ENCODE data around the gene TMCO6. TPM values are rescaled to one million over a fixed set of nuclear protein-coding genes. Genes with fewer than 3 reads are reported as not detected.
"Not testable (repeated sequence)": the region's sequence is repeated elsewhere in the genome, so short reads cannot be mapped to it uniquely, and the experiment has no call there.

Gene TMCO6
- total and polyA plus RNA-seq, 5 donors = 4.3 to 5.0 (median 4.6) TPM

GRCh38 chr5:140603446-140603698, 35.9 kb upstream of the TMCO6 start:
- intact Hi-C loops (cut with DNase I); H3K4me1 ChIP-seq (ENCODE audit: control insufficient read depth, insufficient read depth, low read length); DNase-seq; H3K27ac ChIP-seq (ENCODE audit: low read length); H3K27me3 ChIP-seq (ENCODE audit: control insufficient read depth, insufficient read depth); ATAC-seq; H3K9me3 ChIP-seq (ENCODE audit: control insufficient read depth, low read length); H3K4me3 ChIP-seq (ENCODE audit: low read length): not testable (repeated sequence)
- 93% methylated on average over 4 of the region's 4 CpGs for WGBS

- no peak for ATAC-seq
- WGBS = 94% methylated on average over 2 of the region's 2 CpGs
- H3K27ac ChIP-seq (ENCODE audit: low read length) = no peak overlapping the region
- H3K9me3 ChIP-seq (ENCODE audit: control insufficient read depth, low read length) = no peaks in the 10 kb centered on the region
- no peaks in the 10 kb centered on the region for H3K4me1 ChIP-seq (ENCODE audit: control insufficient read depth, insufficient read depth, low read length)
- H3K4me3 ChIP-seq (ENCODE audit: low read length) = no peak overlapping the region
- intact Hi-C loops (cut with DNase I) = no loop called here
- H3K27me3 ChIP-seq (ENCODE audit: control insufficient read depth, insufficient read depth) = no peaks in the 10 kb centered on the region
- no peak for DNase-seq
These were observed 35.5 kb upstream of the TMCO6 start for GRCh38 chr5:140603734-140604133.

GRCh38 chr5:140605879-140606278, 33.4 kb upstream of the TMCO6 start:
- 77% methylated on average over 3 of the region's 3 CpGs for WGBS
- Histone ChIP-seq H3K27me3 (ENCODE audit: control insufficient read depth, insufficient read depth) (no peaks in the 10 kb centered on the region), H3K4me3 (ENCODE audit: low read length) (no peak overlapping the region), H3K9me3 (ENCODE audit: control insufficient read depth, low read length) (no peaks in the 10 kb centered on the region), H3K4me1 (ENCODE audit: control insufficient read depth, insufficient read depth, low read length) (no peaks in the 10 kb centered on the region), H3K27ac (ENCODE audit: low read length) (no peak overlapping the region)
- intact Hi-C loops (cut with DNase I) = no loop called here
- ATAC-seq = no peak
- DNase-seq = no peak

GRCh38 chr5:140607031-140607430, 32.2 kb upstream of the TMCO6 start:
- 73% methylated on average over 2 of the region's 2 CpGs for WGBS
- intact Hi-C loops (cut with DNase I) = no loop called here

GRCh38 chr5:140608722-140609121, 30.5 kb upstream of the TMCO6 start:
- no peaks in the 10 kb centered on the region for H3K27me3 ChIP-seq (ENCODE audit: control insufficient read depth, insufficient read depth)
- ATAC-seq = no peak
- no peaks in the 10 kb centered on the region for H3K4me1 ChIP-seq (ENCODE audit: control insufficient read depth, insufficient read depth, low read length)
- peak overlapping the region; percentile 72 for H3K27ac ChIP-seq (ENCODE audit: low read length)
- no peak overlapping the region for H3K4me3 ChIP-seq (ENCODE audit: low read length)
- H3K9me3 ChIP-seq (ENCODE audit: control insufficient read depth, low read length) = no peaks in the 10 kb centered on the region
- intact Hi-C loops (cut with DNase I) = no loop called here
- no peak for DNase-seq

More at GRCh38 chr5:140607031-140607430, 32.2 kb upstream of the TMCO6 start:
- no peaks in the 10 kb centered on the region for H3K27me3 ChIP-seq (ENCODE audit: control insufficient read depth, insufficient read depth)
- no peaks in the 10 kb centered on the region for H3K9me3 ChIP-seq (ENCODE audit: control insufficient read depth, low read length)
- H3K27ac ChIP-seq (ENCODE audit: low read length) = no peak overlapping the region
- H3K4me3 ChIP-seq (ENCODE audit: low read length) = no peak overlapping the region
- ATAC-seq (no peak), DNase-seq (no peak)
- H3K4me1 ChIP-seq (ENCODE audit: control insufficient read depth, insufficient read depth, low read length) = no peaks in the 10 kb centered on the region

- Histone ChIP-seq H3K4me1 (ENCODE audit: control insufficient read depth, insufficient read depth, low read length) (no peaks in the 10 kb centered on the region), H3K27ac (ENCODE audit: low read length) (peak overlapping the region; percentile 72), H3K4me3 (ENCODE audit: low read length) (no peak overlapping the region), H3K9me3 (ENCODE audit: control insufficient read depth, low read length) (no peaks in the 10 kb centered on the region), H3K27me3 (ENCODE audit: control insufficient read depth, insufficient read depth) (no peaks in the 10 kb centered on the region)
- intact Hi-C loops (cut with DNase I) = no loop called here
- DNase-seq = peak; percentile 49 to 77 (median 73)
- peak; percentile 80 to 82 for ATAC-seq
- WGBS = 61% methylated on average over 4 of the region's 4 CpGs
These were observed 30.1 kb upstream of the TMCO6 start for GRCh38 chr5:140609126-140609525.

DNA sequence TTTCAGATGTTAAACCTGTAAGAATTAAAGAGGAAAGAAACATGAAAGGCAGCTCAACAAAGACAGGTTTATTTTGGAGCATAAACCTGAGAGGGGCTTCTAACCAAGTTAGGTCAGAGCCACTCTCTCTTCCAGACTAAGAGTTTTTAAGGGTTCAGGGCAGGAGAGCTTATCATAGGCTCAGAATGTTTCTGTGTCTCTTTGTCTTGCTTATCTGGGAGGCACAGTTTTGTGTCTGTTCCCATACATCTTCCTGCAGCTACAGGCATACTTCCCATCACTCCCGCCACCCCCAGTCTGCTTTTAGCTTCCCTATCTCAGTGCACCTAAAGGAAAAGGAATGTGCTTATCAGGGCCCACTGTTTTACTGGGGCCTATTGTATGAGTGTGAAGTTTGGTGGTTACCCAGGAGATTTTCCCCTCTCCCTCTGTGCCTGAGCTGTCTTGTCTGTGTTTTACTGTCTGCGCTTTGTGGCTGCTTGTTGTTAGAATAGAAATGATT, 28.2 kb upstream of the TMCO6 start:
- Histone ChIP-seq H3K27me3 (ENCODE audit: control insufficient read depth, insufficient read depth) (no peaks in the 10 kb centered on the region), H3K4me1 (ENCODE audit: control insufficient read depth, insufficient read depth, low read length) (no peaks in the 10 kb centered on the region), H3K4me3 (ENCODE audit: low read length) (no peak overlapping the region), H3K27ac (ENCODE audit: low read length) (no peak overlapping the region), H3K9me3 (ENCODE audit: control insufficient read depth, low read length) (no peaks in the 10 kb centered on the region)
- intact Hi-C loops (cut with DNase I) = no loop called here
- ATAC-seq (peak; percentile 23 to 62), DNase-seq (peak in 1 of 3 donors; percentile 54)
- WGBS = 51% methylated on average over 2 of the region's 2 CpGs

GRCh38 chr5:140622301-140622700, 16.9 kb upstream of the TMCO6 start:
- Histone ChIP-seq H3K27me3 (ENCODE audit: control insufficient read depth, insufficient read depth) (no peaks in the 10 kb centered on the region), H3K9me3 (ENCODE audit: control insufficient read depth, low read length) (no peaks in the 10 kb centered on the region), H3K27ac (ENCODE audit: low read length) (no peak overlapping the region), H3K4me3 (ENCODE audit: low read length) (no peak overlapping the region), H3K4me1 (ENCODE audit: control insufficient read depth, insufficient read depth, low read length) (no peaks in the 10 kb centered on the region)
- no peak for DNase-seq
- intact Hi-C loops (cut with DNase I) = no loop called here
- ATAC-seq = no peak
- WGBS = 63% methylated on average over 3 of the region's 3 CpGs

GRCh38 chr5:140623061-140623460, 16.2 kb upstream of the TMCO6 start:
- H3K27me3 ChIP-seq (ENCODE audit: control insufficient read depth, insufficient read depth); DNase-seq; ATAC-seq; intact Hi-C loops (cut with DNase I); H3K4me1 ChIP-seq (ENCODE audit: control insufficient read depth, insufficient read depth, low read length); H3K9me3 ChIP-seq (ENCODE audit: control insufficient read depth, low read length); H3K27ac ChIP-seq (ENCODE audit: low read length); H3K4me3 ChIP-seq (ENCODE audit: low read length): not testable (repeated sequence)

GRCh38 chr5:140624886-140625285, 14.4 kb upstream of the TMCO6 start:
- DNase-seq; intact Hi-C loops (cut with DNase I); ATAC-seq; H3K4me3 ChIP-seq (ENCODE audit: low read length); H3K27ac ChIP-seq (ENCODE audit: low read length); H3K9me3 ChIP-seq (ENCODE audit: control insufficient read depth, low read length); H3K4me1 ChIP-seq (ENCODE audit: control insufficient read depth, insufficient read depth, low read length); H3K27me3 ChIP-seq (ENCODE audit: control insufficient read depth, insufficient read depth): not testable (repeated sequence)
- WGBS = 84% methylated on average over 10 of the region's 10 CpGs

- ATAC-seq = no peak
These were observed 11.3 kb upstream of the TMCO6 start for GRCh38 chr5:140627972-140628371.

GRCh38 chr5:140628711-140629110, 10.5 kb upstream of the TMCO6 start:
- no peaks in the 10 kb centered on the region for H3K27me3 ChIP-seq (ENCODE audit: control insufficient read depth, insufficient read depth)
- H3K9me3 ChIP-seq (ENCODE audit: control insufficient read depth, low read length) = no peaks in the 10 kb centered on the region
- ATAC-seq = no peak
- H3K4me3 ChIP-seq (ENCODE audit: low read length) = no peak overlapping the region
- H3K27ac ChIP-seq (ENCODE audit: low read length) = no peak overlapping the region
- intact Hi-C loops (cut with DNase I) = no loop called here
- H3K4me1 ChIP-seq (ENCODE audit: control insufficient read depth, insufficient read depth, low read length) = no peaks in the 10 kb centered on the region
- no peak for DNase-seq
- WGBS = 63% methylated on average over 1 of the region's 1 CpG

More at GRCh38 chr5:140627972-140628371, 11.3 kb upstream of the TMCO6 start:
- Histone ChIP-seq H3K9me3 (ENCODE audit: control insufficient read depth, low read length) (no peaks in the 10 kb centered on the region), H3K27me3 (ENCODE audit: control insufficient read depth, insufficient read depth) (no peaks in the 10 kb centered on the region), H3K4me3 (ENCODE audit: low read length) (no peak overlapping the region), H3K27ac (ENCODE audit: low read length) (no peak overlapping the region), H3K4me1 (ENCODE audit: control insufficient read depth, insufficient read depth, low read length) (no peaks in the 10 kb centered on the region)
- WGBS = 90% methylated on average over 6 of the region's 6 CpGs
- no peak for DNase-seq
- intact Hi-C loops (cut with DNase I) = no loop called here
